Measurements from ENCODE around the gene TUT4. TPM values are rescaled to one million over a fixed set of nuclear protein-coding genes. Genes with fewer than 3 reads are reported as not detected.

Gene TUT4
- total RNA-seq, 2 donors from 2014 or later, result 44.4 to 76.1 TPM

GRCh38 chr1:52531249-52531872, 21.5 kb downstream of the TUT4 start:
- intact Hi-C loops (cut with DNase I), result no loop called here
- no peak for TF ChIP-seq POLR2A (IDR thresholded peaks at IDR 0.05)
- TF ChIP-seq, protein P1, sequence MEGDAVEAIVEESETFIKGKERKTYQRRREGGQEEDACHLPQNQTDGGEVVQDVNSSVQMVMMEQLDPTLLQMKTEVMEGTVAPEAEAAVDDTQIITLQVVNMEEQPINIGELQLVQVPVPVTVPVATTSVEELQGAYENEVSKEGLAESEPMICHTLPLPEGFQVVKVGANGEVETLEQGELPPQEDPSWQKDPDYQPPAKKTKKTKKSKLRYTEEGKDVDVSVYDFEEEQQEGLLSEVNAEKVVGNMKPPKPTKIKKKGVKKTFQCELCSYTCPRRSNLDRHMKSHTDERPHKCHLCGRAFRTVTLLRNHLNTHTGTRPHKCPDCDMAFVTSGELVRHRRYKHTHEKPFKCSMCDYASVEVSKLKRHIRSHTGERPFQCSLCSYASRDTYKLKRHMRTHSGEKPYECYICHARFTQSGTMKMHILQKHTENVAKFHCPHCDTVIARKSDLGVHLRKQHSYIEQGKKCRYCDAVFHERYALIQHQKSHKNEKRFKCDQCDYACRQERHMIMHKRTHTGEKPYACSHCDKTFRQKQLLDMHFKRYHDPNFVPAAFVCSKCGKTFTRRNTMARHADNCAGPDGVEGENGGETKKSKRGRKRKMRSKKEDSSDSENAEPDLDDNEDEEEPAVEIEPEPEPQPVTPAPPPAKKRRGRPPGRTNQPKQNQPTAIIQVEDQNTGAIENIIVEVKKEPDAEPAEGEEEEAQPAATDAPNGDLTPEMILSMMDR (IDR thresholded peaks at IDR 0.05), result no peak
- no peak for TF ChIP-seq POLR2AphosphoS5 (IDR thresholded peaks at IDR 0.05)
- Histone ChIP-seq H3K4me3 (no peak overlapping the region), H3K27ac (no peak overlapping the region), H3K27me3 (replicated peaks; ENCODE audit: insufficient read depth) (no peaks in the 10 kb centered on the region), H3K4me1 (replicated peaks) (no peaks in the 10 kb centered on the region), H3K9me3 (no peaks in the 10 kb centered on the region), H3K36me3 (no peaks in the 10 kb centered on the region)
- no peak for DNase-seq (ENCODE audit: low spot score)
- WGBS, result 80% methylated on average over 3 of the region's 3 CpGs

DNA sequence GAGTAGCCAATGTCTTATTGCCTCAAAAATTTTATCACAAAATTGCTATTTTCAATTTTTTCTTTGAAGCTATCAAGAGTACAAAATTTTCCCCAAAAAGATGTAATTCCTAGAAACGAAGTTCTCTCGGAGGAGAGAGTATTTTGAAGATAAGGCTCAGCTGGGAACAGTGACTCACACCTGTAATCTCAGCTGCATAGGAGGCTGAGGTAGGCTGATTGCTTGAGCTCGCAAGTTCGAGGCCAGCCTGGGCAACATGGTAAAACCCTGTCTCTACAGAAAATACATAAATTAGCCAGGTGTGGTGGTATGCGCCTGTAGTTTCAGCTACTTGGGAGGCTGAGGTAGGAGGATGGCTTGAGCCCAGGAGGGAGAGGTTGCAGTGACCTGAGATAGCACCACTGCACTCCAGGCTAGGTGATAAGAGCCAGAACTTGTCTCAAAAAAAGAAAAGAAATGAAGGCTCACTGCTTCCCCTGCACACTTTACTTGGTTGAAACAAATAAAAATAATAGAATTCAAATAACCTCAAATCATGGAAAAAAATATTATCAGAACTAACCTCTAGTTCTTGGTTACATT, 22.2 kb downstream of the TUT4 start:
- WGBS, result 94% methylated on average over 5 of the region's 5 CpGs
- Histone ChIP-seq H3K27ac (no peak overlapping the region), H3K36me3 (no peaks in the 10 kb centered on the region), H3K27me3 (replicated peaks; ENCODE audit: insufficient read depth) (no peaks in the 10 kb centered on the region), H3K4me1 (replicated peaks) (no peaks in the 10 kb centered on the region), H3K4me3 (no peak overlapping the region), H3K9me3 (no peaks in the 10 kb centered on the region)
- TF ChIP-seq, protein P1 (IDR thresholded peaks at IDR 0.05), result no peak
- TF ChIP-seq POLR2AphosphoS5 (IDR thresholded peaks at IDR 0.05), result no peak
- TF ChIP-seq POLR2A (IDR thresholded peaks at IDR 0.05), result no peak
- intact Hi-C loops (cut with DNase I), result no loop called here
- no peak for DNase-seq (ENCODE audit: low spot score)

DNA sequence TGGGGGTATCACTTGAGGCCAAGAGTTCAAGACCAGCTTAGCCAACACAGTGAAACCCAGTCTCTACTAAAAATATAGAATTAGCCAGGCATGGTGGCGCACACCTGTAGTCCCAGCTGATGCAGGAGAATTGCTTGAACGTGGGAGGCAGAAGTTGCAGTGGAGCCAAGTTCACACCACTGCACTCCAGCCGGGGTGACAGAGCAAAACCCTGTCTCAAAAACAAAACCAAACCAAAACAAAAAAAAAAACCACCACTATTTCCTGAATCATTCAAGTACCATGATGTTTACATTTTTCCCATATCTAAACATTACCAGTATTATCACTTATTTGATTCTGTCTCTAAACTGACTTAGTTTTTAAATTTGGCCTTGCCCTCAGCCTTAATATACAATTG, 29.5 kb downstream of the TUT4 start:
- Histone ChIP-seq H3K36me3 (no peaks in the 10 kb centered on the region), H3K4me3 (no peak overlapping the region), H3K27me3 (replicated peaks; ENCODE audit: insufficient read depth) (no peaks in the 10 kb centered on the region), H3K27ac (no peak overlapping the region), H3K9me3 (no peaks in the 10 kb centered on the region), H3K4me1 (replicated peaks) (no peaks in the 10 kb centered on the region)
- no peak for TF ChIP-seq POLR2AphosphoS5 (IDR thresholded peaks at IDR 0.05)
- TF ChIP-seq POLR2A (IDR thresholded peaks at IDR 0.05), result no peak
- TF ChIP-seq, protein P1 (IDR thresholded peaks at IDR 0.05), result no peak
- no peak for DNase-seq (ENCODE audit: low spot score)
- intact Hi-C loops (cut with DNase I), result no loop called here
- 83% methylated on average over 3 of the region's 3 CpGs for WGBS

DNA sequence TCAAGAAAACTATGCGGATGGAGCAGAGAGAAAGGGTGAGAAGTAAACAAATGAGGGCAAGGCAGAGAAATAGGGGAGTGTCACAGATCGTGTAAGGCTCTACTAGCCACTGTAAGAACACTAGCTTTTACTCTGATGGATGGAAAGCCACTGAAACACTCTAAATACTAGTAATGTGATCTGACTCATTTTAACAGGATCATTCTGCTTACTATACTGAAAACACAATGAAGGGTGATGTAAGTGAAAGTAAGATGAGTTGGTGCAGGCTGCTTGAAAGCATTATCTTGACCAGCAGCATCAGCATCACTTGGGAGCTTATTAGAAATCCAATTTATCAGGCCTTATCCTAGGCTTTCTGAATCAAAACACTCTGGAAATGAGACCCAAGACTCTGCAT, 32.7 kb downstream of the TUT4 start:
- Histone ChIP-seq H3K27ac (no peak overlapping the region), H3K4me1 (replicated peaks) (no peaks in the 10 kb centered on the region), H3K4me3 (no peak overlapping the region), H3K27me3 (replicated peaks; ENCODE audit: insufficient read depth) (no peaks in the 10 kb centered on the region), H3K36me3 (no peaks in the 10 kb centered on the region), H3K9me3 (no peaks in the 10 kb centered on the region)
- intact Hi-C loops (cut with DNase I), result no loop called here
- no peak for DNase-seq (ENCODE audit: low spot score)
- TF ChIP-seq, protein P1 (IDR thresholded peaks at IDR 0.05), result no peak
- TF ChIP-seq POLR2AphosphoS5 (IDR thresholded peaks at IDR 0.05) (no peak), POLR2A (IDR thresholded peaks at IDR 0.05) (no peak)
- WGBS, result 72% methylated on average over 2 of the region's 2 CpGs

DNA sequence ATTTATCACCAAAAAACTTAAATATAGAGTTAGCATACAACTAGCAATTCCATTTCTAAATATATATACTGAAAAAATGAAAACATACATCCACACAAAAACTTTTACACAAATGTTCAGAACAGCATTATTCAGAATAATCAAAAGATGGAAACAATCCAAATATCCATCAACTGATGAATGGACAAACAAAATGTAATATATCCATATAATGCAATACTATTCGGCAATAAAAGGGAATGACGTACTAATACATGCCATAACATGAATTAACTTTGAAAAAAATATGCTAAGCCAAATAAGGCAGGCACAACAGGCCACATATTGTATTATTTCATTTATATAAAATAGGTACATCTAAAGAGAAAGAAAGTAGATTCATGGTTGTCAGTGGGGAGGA, 33.9 kb downstream of the TUT4 start:
- WGBS, result 63% methylated on average over 2 of the region's 2 CpGs

More for the DNA sequence above, 33.9 kb downstream of the TUT4 start:
- DNase-seq (ENCODE audit: low spot score), result no peak
- Histone ChIP-seq H3K27ac (no peak overlapping the region), H3K9me3 (no peaks in the 10 kb centered on the region), H3K4me3 (no peak overlapping the region), H3K36me3 (no peaks in the 10 kb centered on the region), H3K4me1 (replicated peaks) (no peaks in the 10 kb centered on the region), H3K27me3 (replicated peaks; ENCODE audit: insufficient read depth) (no peaks in the 10 kb centered on the region)
- TF ChIP-seq, protein P1 (IDR thresholded peaks at IDR 0.05), result no peak
- TF ChIP-seq POLR2AphosphoS5 (IDR thresholded peaks at IDR 0.05) (no peak), POLR2A (IDR thresholded peaks at IDR 0.05) (no peak)
- intact Hi-C loops (cut with DNase I), result no loop called here
